ENCODE results near the gene SERPINA3. TPM values are rescaled to one million over a fixed set of nuclear protein-coding genes. Genes with fewer than 3 reads are reported as not detected.

SERPINA3 gene
- total RNA-seq, 1 experiment from 2014 or later, result 2.3 TPM

DNA sequence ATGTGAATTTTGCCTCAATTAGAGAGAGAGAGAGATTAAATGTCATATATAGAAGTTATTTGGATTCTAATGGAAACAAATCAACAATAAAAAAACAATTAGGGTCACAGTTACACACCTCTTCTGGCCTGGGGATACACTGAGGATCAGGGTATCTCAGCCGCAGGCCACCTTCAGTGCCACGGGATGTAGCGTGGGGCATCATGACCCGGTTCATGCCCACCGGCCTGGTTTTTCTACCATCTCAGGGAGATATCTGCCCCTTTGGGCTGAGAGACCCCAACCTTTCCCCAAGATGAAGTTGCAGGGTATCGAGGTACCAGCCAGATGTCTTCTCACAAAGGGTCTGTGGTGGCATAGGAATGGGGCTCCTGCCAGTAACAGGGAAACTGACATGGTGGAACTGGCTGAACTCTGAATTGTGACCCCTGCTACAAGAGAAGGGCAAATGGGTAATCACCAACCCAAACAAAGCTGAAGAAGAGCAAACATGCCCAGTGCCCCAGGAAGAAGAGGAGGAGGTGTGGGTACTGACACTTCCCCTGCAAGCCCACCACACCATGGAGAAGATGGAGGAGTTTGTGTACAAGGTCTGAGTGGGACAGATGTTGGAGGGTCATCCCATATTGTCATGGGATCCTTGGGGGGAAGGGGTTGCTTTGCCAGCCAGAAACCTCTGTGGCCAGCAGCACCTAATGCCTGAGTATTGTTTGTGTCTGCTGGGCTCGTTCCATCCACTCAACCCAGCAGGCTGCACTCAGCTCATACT lies 19.5 kb downstream of the SERPINA3 start:
- Histone ChIP-seq H3K9me3 (no peaks in the 10 kb centered on the region), H3K4me3 (ENCODE audit: low read depth, low read length) (no peak overlapping the region), H3K36me3 (ENCODE audit: control insufficient read depth, insufficient read depth, low read length) (no peaks in the 10 kb centered on the region), H3K4me1 (peaks cover 4% of the 10 kb centered on the region; the same call in 1 of the 2 replicates), H3K27me3 (replicated peaks; ENCODE audit: control insufficient read depth, insufficient read depth, low read length) (peaks cover 1% of the 10 kb centered on the region; the same call in 1 of the 2 replicates)
- no peak for DNase-seq
- no peak overlapping the region for H3K27ac Mint-ChIP-seq (ENCODE audit: unreplicated experiment)
- no peaks in the 10 kb centered on the region for H3K36me3 Mint-ChIP-seq (ENCODE audit: insufficient read depth, unreplicated experiment)
- no peaks in the 10 kb centered on the region for H3K4me1 Mint-ChIP-seq (ENCODE audit: low read depth, unreplicated experiment)
- peaks cover 6% of the 10 kb centered on the region for H3K27me3 Mint-ChIP-seq (ENCODE audit: insufficient read depth, unreplicated experiment)
- ChIA-PET POLR2A (no interaction called here), CTCF (no interaction called here)
- TF ChIP-seq CTCF (IDR thresholded peaks at IDR 0.05; ENCODE audit: insufficient read depth in 1 of 2, low read depth in 1 of 2, low read length in 1 of 2, severe bottlenecking in 1 of 2, unreplicated experiment in 1 of 2), result no peak
- no peaks in the 10 kb centered on the region for H3K9me3 Mint-ChIP-seq (ENCODE audit: unreplicated experiment)
- BruUV-seq (replicated peaks), result no TSS peak
- no peak overlapping the region for H3K4me3 Mint-ChIP-seq (ENCODE audit: unreplicated experiment)
- intact Hi-C loops (cut with micrococcal nuclease; ENCODE audit: unreplicated experiment), result no loop called here

- Mint-ChIP-seq H3K36me3 (ENCODE audit: insufficient read depth, unreplicated experiment) (no peaks in the 10 kb centered on the region), H3K27ac (ENCODE audit: unreplicated experiment) (no peak overlapping the region)
- CTCF ChIA-PET, result no interaction called here
These were observed 20.1 kb downstream of the SERPINA3 start for GRCh38 chr14:94632305-94632590.

DNA sequence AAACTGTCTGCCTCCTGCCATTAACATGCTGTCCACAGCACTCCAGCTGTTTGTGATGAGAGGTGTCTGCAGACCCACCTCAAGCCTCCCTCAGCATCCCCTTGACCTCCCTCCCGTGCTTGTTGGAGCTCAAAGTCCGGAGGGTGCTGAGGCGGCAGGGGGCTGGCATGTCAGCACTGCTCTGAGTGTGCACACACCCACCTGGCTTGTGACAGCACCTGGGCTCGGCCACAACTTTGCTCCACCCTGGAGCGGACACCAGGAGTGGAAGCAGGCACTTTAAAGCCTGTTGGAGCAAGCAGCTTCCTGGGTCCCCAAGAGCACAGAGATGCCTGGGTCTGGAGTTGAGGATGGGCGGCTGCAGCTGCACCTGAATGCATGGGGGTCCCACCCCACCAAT lies 20.9 kb downstream of the SERPINA3 start:
- Mint-ChIP-seq H3K4me1 (ENCODE audit: low read depth, unreplicated experiment) (no peaks in the 10 kb centered on the region), H3K4me3 (ENCODE audit: unreplicated experiment) (no peak overlapping the region), H3K27ac (ENCODE audit: unreplicated experiment) (no peak overlapping the region), H3K36me3 (ENCODE audit: insufficient read depth, unreplicated experiment) (peaks cover 5% of the 10 kb centered on the region), H3K9me3 (ENCODE audit: unreplicated experiment) (no peaks in the 10 kb centered on the region), H3K27me3 (ENCODE audit: insufficient read depth, unreplicated experiment) (peaks cover 6% of the 10 kb centered on the region)
- Histone ChIP-seq H3K27me3 (replicated peaks; ENCODE audit: control insufficient read depth, insufficient read depth, low read length) (peaks cover 1% of the 10 kb centered on the region), H3K4me3 (ENCODE audit: low read depth, low read length) (no peak overlapping the region), H3K4me1 (peaks cover 8% of the 10 kb centered on the region; the same call in 1 of the 2 replicates), H3K9me3 (no peaks in the 10 kb centered on the region), H3K36me3 (ENCODE audit: control insufficient read depth, insufficient read depth, low read length) (no peaks in the 10 kb centered on the region)
- intact Hi-C loops (cut with micrococcal nuclease; ENCODE audit: unreplicated experiment), result no loop called here
- TF ChIP-seq CTCF (IDR thresholded peaks at IDR 0.05; ENCODE audit: insufficient read depth in 1 of 2, low read depth in 1 of 2, low read length in 1 of 2, severe bottlenecking in 1 of 2, unreplicated experiment in 1 of 2), result no peak
- ChIA-PET POLR2A (no interaction called here), CTCF (interaction anchor here (1.2 kb wide), 1 partner anchor 18 kb away, joined by 7 read pairs; no protein-coding TSS in a partner anchor)
- BruUV-seq (replicated peaks), result no TSS peak
- DNase-seq, result no peak

More at GRCh38 chr14:94632305-94632590, 20.1 kb downstream of the SERPINA3 start:
- peaks cover 6% of the 10 kb centered on the region for H3K27me3 Mint-ChIP-seq (ENCODE audit: insufficient read depth, unreplicated experiment)
- no TSS peak for BruUV-seq (replicated peaks)
- H3K4me3 Mint-ChIP-seq (ENCODE audit: unreplicated experiment), result no peak overlapping the region
- intact Hi-C loops (cut with micrococcal nuclease; ENCODE audit: unreplicated experiment), result no loop called here
- no peaks in the 10 kb centered on the region for H3K9me3 ChIP-seq
- no peaks in the 10 kb centered on the region for H3K36me3 ChIP-seq (ENCODE audit: control insufficient read depth, insufficient read depth, low read length)
- H3K4me3 ChIP-seq (ENCODE audit: low read depth, low read length), result no peak overlapping the region
- TF ChIP-seq CTCF (IDR thresholded peaks at IDR 0.05; ENCODE audit: insufficient read depth in 1 of 2, low read depth in 1 of 2, low read length in 1 of 2, severe bottlenecking in 1 of 2, unreplicated experiment in 1 of 2), result no peak
- H3K9me3 Mint-ChIP-seq (ENCODE audit: unreplicated experiment), result no peaks in the 10 kb centered on the region
- H3K4me1 ChIP-seq, result peaks cover 8% of the 10 kb centered on the region; the same call in 1 of the 2 replicates
- H3K27me3 ChIP-seq (replicated peaks; ENCODE audit: control insufficient read depth, insufficient read depth, low read length), result peaks cover 1% of the 10 kb centered on the region; the same call in 1 of the 2 replicates
- no peaks in the 10 kb centered on the region for H3K4me1 Mint-ChIP-seq (ENCODE audit: low read depth, unreplicated experiment)
- POLR2A ChIA-PET, result no interaction called here
- no peak for DNase-seq

Data from Caco-2 (cell line).